B cell (primary cell): ENCODE data around the gene REN.

Source experiments
- CTCF ChIP-seq: fragments of 200-600 bp; IDR thresholded peaks from one replicate; pipeline ENCODE4 v1.8.0; 2022; ENCODE audit warnings: antibody characterized with exemption, mild to moderate bottlenecking
- EZH2 ChIP-seq: IDR thresholded peaks from 2 replicates; pipeline ENCODE4 v1.6.1; 2012; ENCODE audit warnings: borderline replicate concordance, low read depth, mild to moderate bottlenecking, moderate library complexity, low read length; ENCODE audit not compliant: insufficient read depth, poor library complexity, severe bottlenecking

- TF ChIP-seq CTCF (no peak), EZH2 (no peak)
Observed at GRCh38 chr1:204131978-204132377, 34.2 kb downstream of the REN start.
